Natural killer cell (primary cell): Measurements from ENCODE around the gene GP2. TPM values are rescaled to one million over a fixed set of nuclear protein-coding genes. Genes with fewer than 3 reads are reported as not detected.
"Not testable (repeated sequence)": the region's sequence is repeated elsewhere in the genome, so short reads cannot be mapped to it uniquely, and the experiment has no call there.

Source experiments
- ATAC-seq, 3 donors: fragments of 150-1000 bp in 2 of 3; fragments of 200-7000 bp in 1 of 3; cut with Tn5 transposase; 1 replicate in 1 of 3; 2 replicates in 2 of 3; pipeline ENCODE4 v1.10.0; 2021; ENCODE audit warnings: mild to moderate bottlenecking in 2 of 3, moderate library complexity in 2 of 3
- DNase-seq, 2 donors: peaks; one replicate each; pipeline versions ENCODE4 v3.0.0 to v3.0.0-alpha.2; 2013 to 2021; ENCODE audit warnings: mixed read lengths in 1 of 2
- H3K27ac ChIP-seq: one replicate; pipeline ENCODE4 v1.5.1; 2013; ENCODE audit warnings: mild to moderate bottlenecking, low read length
- H3K27me3 ChIP-seq: one replicate; pipeline ENCODE4 v1.6.1; 2013; ENCODE audit warnings: low read length; ENCODE audit not compliant: control insufficient read depth, insufficient read depth
- H3K36me3 ChIP-seq: one replicate; pipeline ENCODE4 v1.6.1; 2013; ENCODE audit warnings: low read length; ENCODE audit not compliant: control insufficient read depth, insufficient read depth
- H3K4me1 ChIP-seq: one replicate; pipeline ENCODE4 v1.6.1; 2013; ENCODE audit warnings: low read length; ENCODE audit not compliant: control insufficient read depth, insufficient read depth
- H3K4me3 ChIP-seq: one replicate; pipeline ENCODE4 v1.5.1; 2013; ENCODE audit warnings: low read length
- H3K9me3 ChIP-seq: one replicate; pipeline ENCODE4 v1.6.1; 2013; ENCODE audit warnings: low read length; ENCODE audit not compliant: control insufficient read depth, insufficient read depth
- H3K27ac Mint-ChIP-seq, 2 donors: one replicate each; pipeline ENCODE4 v1.8.0; 2022; ENCODE audit warnings: mild to moderate bottlenecking in 2 of 2, mixed read lengths in 2 of 2, moderate library complexity in 1 of 2
- H3K27me3 Mint-ChIP-seq, 2 donors: one replicate each; pipeline ENCODE4 v1.8.0; 2022; ENCODE audit warnings: low read depth in 2 of 2, mixed read lengths in 2 of 2
- H3K36me3 Mint-ChIP-seq: one replicate; pipeline ENCODE4 v1.8.0; 2022; ENCODE audit warnings: mixed read lengths
- H3K4me1 Mint-ChIP-seq, 2 donors: one replicate each; pipeline ENCODE4 v1.8.0; 2022; ENCODE audit warnings: mixed read lengths in 2 of 2
- H3K4me3 Mint-ChIP-seq: one replicate; pipeline ENCODE4 v1.8.0; 2022; ENCODE audit warnings: mild to moderate bottlenecking, moderate library complexity, mixed read lengths
- H3K9me3 Mint-ChIP-seq, 2 donors: one replicate each; pipeline ENCODE4 v1.8.0; 2022; ENCODE audit warnings: mixed read lengths in 2 of 2
- WGBS: methylation state at CpG from one replicate; pipeline ENCODE4 v1.1.7; 2013; ENCODE audit warnings: missing lambda C conversion rate; ENCODE audit not compliant: insufficient coverage; 5-methylcytosine and 5-hydroxymethylcytosine counted together
- intact Hi-C: fragments of 100-400 bp; cut with micrococcal nuclease; formaldehyde crosslinking; loops from one replicate; pipeline ENCODE4 v1.14.2; 2022
- total RNA-seq, 4 donors: library from RNA; stranded (reverse); fragments of 120-200 nt in 1 of 4; gene quantifications; one replicate each; pipeline versions ENCODE4 v1.2.3 to v1.2.4, GENCODE V29; 2013 to 2022
- TF ChIP-seq, protein P1 (sequence below): fragments of 200-600 bp; IDR thresholded peaks from one replicate; pipeline ENCODE4 v1.8.0; 2022; ENCODE audit warnings: antibody characterized with exemption

GP2 gene
- total RNA-seq, 3 donors from 2014 or later (not counting 1 experiment from before 2014, with no cell fraction given), result not detected

DNA sequence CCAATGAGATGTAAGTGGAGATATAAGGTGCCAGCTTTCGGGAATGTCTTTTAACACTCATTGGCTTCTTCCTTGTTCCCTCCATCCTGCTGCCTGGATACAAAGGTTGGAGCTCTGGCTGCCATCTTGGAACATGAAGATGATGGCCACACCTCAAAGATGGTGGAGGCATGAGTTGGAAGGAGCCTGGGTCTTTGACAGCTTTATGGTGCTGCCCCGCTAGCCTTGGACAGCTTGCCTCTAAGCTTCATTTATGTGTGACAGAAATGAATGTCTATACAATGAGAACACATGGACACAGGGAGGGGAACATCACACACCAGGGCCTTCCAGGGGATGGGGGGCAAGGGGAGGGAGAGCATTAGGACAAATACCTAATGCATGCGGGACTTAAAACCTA lies 13.6 kb downstream of the GP2 start:
- Mint-ChIP-seq H3K36me3 (no peaks in the 10 kb centered on the region), H3K4me3 (no peak overlapping the region), H3K9me3 (no peaks in the 10 kb centered on the region), H3K27ac (no peak overlapping the region), H3K4me1 (no peaks in the 10 kb centered on the region), H3K27me3 (no peaks in the 10 kb centered on the region)
- TF ChIP-seq, protein P1, sequence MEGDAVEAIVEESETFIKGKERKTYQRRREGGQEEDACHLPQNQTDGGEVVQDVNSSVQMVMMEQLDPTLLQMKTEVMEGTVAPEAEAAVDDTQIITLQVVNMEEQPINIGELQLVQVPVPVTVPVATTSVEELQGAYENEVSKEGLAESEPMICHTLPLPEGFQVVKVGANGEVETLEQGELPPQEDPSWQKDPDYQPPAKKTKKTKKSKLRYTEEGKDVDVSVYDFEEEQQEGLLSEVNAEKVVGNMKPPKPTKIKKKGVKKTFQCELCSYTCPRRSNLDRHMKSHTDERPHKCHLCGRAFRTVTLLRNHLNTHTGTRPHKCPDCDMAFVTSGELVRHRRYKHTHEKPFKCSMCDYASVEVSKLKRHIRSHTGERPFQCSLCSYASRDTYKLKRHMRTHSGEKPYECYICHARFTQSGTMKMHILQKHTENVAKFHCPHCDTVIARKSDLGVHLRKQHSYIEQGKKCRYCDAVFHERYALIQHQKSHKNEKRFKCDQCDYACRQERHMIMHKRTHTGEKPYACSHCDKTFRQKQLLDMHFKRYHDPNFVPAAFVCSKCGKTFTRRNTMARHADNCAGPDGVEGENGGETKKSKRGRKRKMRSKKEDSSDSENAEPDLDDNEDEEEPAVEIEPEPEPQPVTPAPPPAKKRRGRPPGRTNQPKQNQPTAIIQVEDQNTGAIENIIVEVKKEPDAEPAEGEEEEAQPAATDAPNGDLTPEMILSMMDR, result no peak
- Histone ChIP-seq H3K4me3 (no peak overlapping the region), H3K36me3 (no peaks in the 10 kb centered on the region), H3K9me3 (no peaks in the 10 kb centered on the region), H3K27me3 (no peaks in the 10 kb centered on the region), H3K4me1 (no peaks in the 10 kb centered on the region), H3K27ac (no peak overlapping the region)
- ATAC-seq (no peak), DNase-seq (no peak)
- WGBS, result 86% methylated on average over 2 of the region's 3 CpGs
- intact Hi-C loops, result no loop called here

DNA sequence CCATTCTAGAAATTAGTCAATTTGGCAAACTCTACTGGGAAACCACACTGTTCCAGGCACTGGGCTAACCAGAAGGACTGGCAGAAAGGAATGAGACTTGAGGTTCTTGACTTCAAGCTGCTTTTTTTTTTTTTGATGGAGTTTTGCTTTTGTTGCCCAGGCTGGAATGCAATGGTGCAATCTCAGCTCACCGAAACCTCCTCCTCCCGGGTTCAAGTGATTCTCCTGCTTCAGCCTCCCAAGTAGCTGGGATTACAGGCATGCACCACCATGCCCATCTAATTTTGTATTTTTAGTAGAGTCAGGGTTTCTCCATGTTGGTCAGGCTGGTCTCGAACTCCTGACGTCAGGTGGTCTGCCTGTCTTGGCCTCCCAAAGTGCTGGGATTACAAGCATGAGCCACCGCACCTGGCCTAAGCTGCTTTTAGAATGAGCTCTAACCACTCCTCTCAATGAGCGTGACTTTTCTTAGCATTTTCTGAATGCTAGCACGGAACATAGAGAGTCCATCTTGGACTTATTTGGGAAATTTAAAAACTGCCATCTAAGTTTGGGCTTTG lies 14.7 kb downstream of the GP2 start:
- H3K9me3 ChIP-seq, H3K4me1 ChIP-seq, H3K27ac Mint-ChIP-seq, ATAC-seq, H3K4me1 Mint-ChIP-seq, H3K27me3 ChIP-seq, H3K27me3 Mint-ChIP-seq, H3K27ac ChIP-seq, H3K9me3 Mint-ChIP-seq, H3K36me3 ChIP-seq, H3K4me3 Mint-ChIP-seq, H3K36me3 Mint-ChIP-seq, H3K4me3 ChIP-seq, DNase-seq, intact Hi-C loops: not testable (repeated sequence)
- WGBS, result 96% methylated on average over 7 of the region's 7 CpGs

DNA sequence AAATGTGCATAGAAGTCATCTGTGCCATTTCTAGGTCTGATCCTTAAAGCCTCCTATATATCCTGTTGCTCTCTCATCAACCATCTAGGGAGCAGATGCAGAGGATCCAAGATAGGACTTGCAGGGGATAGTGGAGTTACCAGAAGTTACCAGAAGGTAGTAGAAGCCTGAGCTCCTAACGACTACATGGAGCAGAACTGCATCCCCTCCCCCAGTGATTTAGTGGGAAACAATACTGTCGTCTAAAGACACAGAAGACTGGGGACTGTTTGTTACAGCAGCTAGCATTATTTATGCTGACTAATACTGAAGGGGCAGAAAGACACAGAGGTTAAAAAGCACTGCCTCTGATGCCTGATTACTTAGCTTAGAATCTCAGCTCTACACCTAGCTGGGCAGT lies 15.8 kb downstream of the GP2 start:
- Mint-ChIP-seq H3K4me1 (no peaks in the 10 kb centered on the region), H3K9me3 (no peaks in the 10 kb centered on the region)

DNA sequence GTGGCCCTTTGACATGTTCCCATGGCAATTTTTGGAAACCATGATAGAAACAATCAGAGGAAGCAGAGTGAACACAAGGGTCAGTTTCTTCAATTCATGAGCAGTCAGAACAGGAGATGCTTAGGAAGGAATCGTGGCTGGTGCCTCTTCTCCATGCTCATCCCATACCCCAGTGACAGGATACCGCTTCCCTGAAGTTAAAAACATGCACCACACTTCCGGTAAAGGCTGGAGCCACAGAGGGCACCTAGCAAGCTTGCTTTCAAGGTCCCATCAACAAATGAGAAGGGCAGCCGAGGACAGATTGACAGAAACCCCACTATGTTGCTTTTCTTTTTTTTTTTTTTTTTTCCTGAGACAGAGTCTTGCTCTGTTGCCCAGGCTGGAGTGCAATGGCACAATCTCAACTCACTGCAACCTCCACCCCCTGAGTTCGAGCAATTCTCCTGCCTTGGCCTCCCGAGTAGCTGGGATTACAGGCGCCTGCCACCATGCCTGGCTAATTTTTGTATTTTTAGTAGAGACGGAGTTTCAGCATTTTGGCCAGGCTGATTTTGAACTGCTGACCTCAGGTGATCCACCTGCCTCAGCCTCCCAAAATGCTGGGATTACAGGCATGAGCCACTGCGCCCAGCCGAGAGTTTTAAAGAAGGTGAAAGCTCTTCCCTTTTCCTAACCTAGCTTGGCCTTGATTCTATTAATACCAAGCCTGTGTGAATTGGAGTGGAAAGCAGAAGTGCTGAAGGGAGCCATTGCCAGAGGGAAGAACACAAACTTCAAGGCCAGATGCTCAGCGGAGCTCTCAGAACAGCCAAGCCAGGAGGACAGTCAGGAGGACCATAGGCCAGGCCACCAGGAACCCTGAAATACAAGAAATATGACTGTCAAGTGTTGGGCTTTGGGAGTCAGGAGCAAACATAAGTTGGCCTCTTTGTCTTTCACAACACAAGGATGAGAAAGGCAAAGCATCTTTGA lies 16.6 kb downstream of the GP2 start:
- Histone ChIP-seq H3K36me3 (no peaks in the 10 kb centered on the region), H3K4me1 (no peaks in the 10 kb centered on the region), H3K27ac (no peak overlapping the region), H3K4me3 (no peak overlapping the region), H3K27me3 (no peaks in the 10 kb centered on the region), H3K9me3 (no peaks in the 10 kb centered on the region)
- no peak overlapping the region for H3K27ac Mint-ChIP-seq
- no peak for DNase-seq
- TF ChIP-seq, protein P1, result no peak
- H3K9me3 Mint-ChIP-seq, result no peaks in the 10 kb centered on the region
- H3K27me3 Mint-ChIP-seq, result no peaks in the 10 kb centered on the region
- H3K4me1 Mint-ChIP-seq, result no peaks in the 10 kb centered on the region
- no peak overlapping the region for H3K4me3 Mint-ChIP-seq
- WGBS, result 68% methylated on average over 11 of the region's 11 CpGs
- intact Hi-C loops, result no loop called here
- no peaks in the 10 kb centered on the region for H3K36me3 Mint-ChIP-seq
- ATAC-seq, result no peak

More for the DNA sequence above, 15.8 kb downstream of the GP2 start:
- WGBS, result 78% methylated on average over 2 of the region's 2 CpGs
- Mint-ChIP-seq H3K27me3 (no peaks in the 10 kb centered on the region), H3K4me3 (no peak overlapping the region), H3K27ac (no peak overlapping the region), H3K36me3 (no peaks in the 10 kb centered on the region)
- H3K27me3 ChIP-seq, result no peaks in the 10 kb centered on the region
- no peak for DNase-seq
- no peak overlapping the region for H3K4me3 ChIP-seq
- H3K4me1 ChIP-seq, result no peaks in the 10 kb centered on the region
- ATAC-seq, result no peak
- H3K36me3 ChIP-seq, result no peaks in the 10 kb centered on the region
- intact Hi-C loops, result no loop called here
- no peaks in the 10 kb centered on the region for H3K9me3 ChIP-seq
- no peak overlapping the region for H3K27ac ChIP-seq
- TF ChIP-seq, protein P1, result no peak
